ENCODE results near the gene ATG4D. TPM values are rescaled to one million over a fixed set of nuclear protein-coding genes. Genes with fewer than 3 reads are reported as not detected.

ATG4D gene
- 14.2 and 15.5 TPM in 2 replicates for total RNA-seq (2012; rRNA removed)

DNA sequence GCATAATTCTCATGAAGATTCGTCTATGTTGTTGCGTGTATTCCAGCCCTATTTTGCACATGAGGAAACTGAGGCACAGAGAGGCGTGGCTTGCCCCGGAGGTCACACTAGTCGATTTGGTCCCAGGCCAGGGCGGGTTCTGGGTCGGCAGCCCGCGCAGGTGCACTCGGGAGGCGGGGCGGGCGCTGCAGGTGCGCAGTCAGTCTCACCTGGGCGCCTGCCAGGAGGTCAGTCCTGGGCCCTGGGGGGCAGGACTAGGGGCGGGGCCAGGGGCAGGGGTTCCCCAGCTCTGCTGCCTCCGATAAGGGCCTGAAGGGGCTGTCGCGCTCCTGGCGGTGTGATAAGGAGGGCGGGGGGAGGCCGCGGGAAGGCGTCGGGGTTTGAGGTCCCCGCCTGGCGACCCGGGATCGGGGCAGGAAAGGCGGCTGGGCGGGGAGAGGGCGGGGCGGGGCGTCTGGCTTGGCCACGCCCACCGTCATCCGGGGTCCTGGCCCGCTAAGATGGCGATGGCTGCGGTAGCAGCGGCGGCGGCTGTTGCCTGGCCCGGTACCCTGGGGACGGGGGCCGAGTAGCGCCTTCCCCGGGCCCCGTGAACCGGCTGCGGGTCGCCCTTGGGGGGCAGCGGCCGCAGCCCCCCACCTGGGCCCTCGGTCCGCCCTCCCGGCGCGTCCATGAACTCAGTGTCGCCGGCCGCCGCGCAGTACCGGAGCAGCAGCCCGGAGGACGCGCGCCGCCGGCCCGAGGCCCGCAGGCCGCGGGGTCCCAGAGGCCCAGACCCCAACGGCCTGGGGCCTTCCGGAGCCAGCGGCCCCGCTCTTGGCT is at the start of gene ATG4D:
Gene ATG4D, plus strand, starts transcription at position 485 of the 822 bp plus-strand sequence. Its CDS starts 187 bp downstream, at position 672.
- peak within 1 kb of the TSS; percentile 98 for H3K4me2 ChIP-seq (ENCODE audit: low read length)
- H3K4me1 ChIP-seq (ENCODE audit: control insufficient read depth, insufficient read depth, low read length) = peaks cover 12% of the 10 kb centered on the region
- peak within 1 kb of the TSS; percentile 93 for H3K4me3 ChIP-seq (ENCODE audit: low read length)

DNA sequence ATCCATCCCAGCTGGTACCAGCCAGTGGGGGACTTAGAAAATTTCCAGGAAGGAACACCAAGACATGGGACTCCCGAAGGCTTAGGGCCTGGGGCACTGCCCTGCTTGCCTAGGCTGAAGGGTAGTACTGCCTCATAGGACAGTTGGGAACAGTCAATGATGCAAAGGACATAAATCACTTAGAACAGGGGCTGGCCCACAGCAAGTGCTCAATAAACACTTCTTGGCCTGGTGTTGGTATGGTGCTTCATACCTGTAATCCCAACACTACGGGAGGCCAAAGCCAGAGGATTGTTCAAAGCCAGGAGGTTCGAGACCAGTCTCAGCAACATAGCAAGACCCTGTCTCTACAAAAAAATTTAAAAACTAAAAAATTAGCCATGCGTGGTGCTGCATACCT is 46.3 kb upstream of the ATG4D start:
- no peak overlapping the region for H3K4me3 ChIP-seq (ENCODE audit: low read length)
- peaks cover 8% of the 10 kb centered on the region for H3K4me1 ChIP-seq (ENCODE audit: control insufficient read depth, insufficient read depth, low read length)
- H3K36me3 ChIP-seq (ENCODE audit: insufficient read depth, low read length) = peaks cover 40% of the 10 kb centered on the region
- H3K27me3 ChIP-seq (ENCODE audit: control insufficient read depth, insufficient read depth, low read length) = no peaks in the 10 kb centered on the region
- no peak overlapping the region for H3K4me2 ChIP-seq (ENCODE audit: low read length)
- no peaks in the 10 kb centered on the region for H3K9me3 ChIP-seq (replicated peaks; ENCODE audit: low read length)
- no peak overlapping the region for H3K9ac ChIP-seq (ENCODE audit: low read depth, low read length)

More for the DNA sequence above, at the start of gene ATG4D:
- Histone ChIP-seq H3K36me3 (ENCODE audit: insufficient read depth, low read length) (peaks cover 9% of the 10 kb centered on the region), H3K9me3 (replicated peaks; ENCODE audit: low read length) (no peaks in the 10 kb centered on the region), H3K9ac (ENCODE audit: low read depth, low read length) (peak within 1 kb of the TSS; percentile 98), H3K27me3 (ENCODE audit: control insufficient read depth, insufficient read depth, low read length) (peaks cover 3% of the 10 kb centered on the region)

DNA sequence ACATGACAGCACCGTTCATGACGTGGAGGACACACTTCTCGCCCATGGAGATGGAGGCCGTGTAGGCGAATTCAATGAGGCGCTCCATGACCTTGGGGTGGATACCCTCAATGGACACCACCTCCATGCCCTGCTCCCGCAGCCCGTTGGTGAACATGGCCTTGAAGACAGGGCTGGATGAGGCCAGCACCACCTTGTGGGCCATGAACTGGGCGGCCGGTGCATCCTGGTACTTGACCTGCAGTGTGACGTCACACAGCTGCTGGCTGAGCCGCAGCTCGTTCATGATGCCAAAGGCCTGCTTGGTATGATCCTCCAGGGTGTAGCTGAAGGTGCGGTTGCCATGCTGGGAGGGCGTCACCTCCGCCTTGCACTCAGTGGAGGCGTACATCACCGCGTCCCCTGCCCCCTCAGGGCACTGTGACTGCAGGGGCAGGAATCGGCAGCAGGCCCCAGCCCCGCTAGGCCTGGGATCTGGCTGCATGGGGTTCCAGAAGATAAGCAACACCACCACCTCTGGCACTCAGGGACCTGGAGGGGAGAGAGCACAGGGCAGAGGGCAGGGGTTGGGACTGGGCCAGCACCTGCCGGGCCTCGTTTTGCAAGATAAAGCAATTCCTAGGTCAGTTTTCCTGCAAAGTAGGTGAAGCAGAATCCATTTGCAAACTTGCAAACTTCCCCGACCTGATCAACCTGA is 44.0 kb upstream of the ATG4D start:
- H3K9me3 ChIP-seq (replicated peaks; ENCODE audit: low read length) = no peaks in the 10 kb centered on the region
- H3K36me3 ChIP-seq (ENCODE audit: insufficient read depth, low read length) = peaks cover 35% of the 10 kb centered on the region
- H3K4me3 ChIP-seq (ENCODE audit: low read length) = no peak overlapping the region
- no peak overlapping the region for H3K4me2 ChIP-seq (ENCODE audit: low read length)
- peaks cover 8% of the 10 kb centered on the region for H3K4me1 ChIP-seq (ENCODE audit: control insufficient read depth, insufficient read depth, low read length)
- no peak overlapping the region for H3K9ac ChIP-seq (ENCODE audit: low read depth, low read length)
- H3K27me3 ChIP-seq (ENCODE audit: control insufficient read depth, insufficient read depth, low read length) = no peaks in the 10 kb centered on the region

DNA sequence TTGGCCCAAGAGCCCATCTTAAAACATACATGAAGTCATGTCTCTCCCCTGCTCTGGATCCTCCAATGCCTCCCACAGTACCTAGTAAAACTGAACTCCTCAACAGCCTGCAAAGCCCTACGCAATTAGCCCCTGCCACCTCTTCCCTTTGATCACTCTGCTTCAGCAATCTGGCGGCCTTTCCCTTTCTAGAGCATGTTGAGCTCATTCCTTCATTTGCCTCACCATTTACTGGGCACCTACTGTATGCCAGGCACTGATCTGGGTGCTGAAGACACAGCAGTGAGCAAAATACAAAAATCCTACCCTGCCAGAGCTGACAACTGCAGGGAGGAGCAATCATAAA is 43.5 kb upstream of the ATG4D start:
- Histone ChIP-seq H3K9ac (ENCODE audit: low read depth, low read length) (no peak overlapping the region), H3K36me3 (ENCODE audit: insufficient read depth, low read length) (peaks cover 31% of the 10 kb centered on the region), H3K4me1 (ENCODE audit: control insufficient read depth, insufficient read depth, low read length) (peaks cover 8% of the 10 kb centered on the region)

DNA sequence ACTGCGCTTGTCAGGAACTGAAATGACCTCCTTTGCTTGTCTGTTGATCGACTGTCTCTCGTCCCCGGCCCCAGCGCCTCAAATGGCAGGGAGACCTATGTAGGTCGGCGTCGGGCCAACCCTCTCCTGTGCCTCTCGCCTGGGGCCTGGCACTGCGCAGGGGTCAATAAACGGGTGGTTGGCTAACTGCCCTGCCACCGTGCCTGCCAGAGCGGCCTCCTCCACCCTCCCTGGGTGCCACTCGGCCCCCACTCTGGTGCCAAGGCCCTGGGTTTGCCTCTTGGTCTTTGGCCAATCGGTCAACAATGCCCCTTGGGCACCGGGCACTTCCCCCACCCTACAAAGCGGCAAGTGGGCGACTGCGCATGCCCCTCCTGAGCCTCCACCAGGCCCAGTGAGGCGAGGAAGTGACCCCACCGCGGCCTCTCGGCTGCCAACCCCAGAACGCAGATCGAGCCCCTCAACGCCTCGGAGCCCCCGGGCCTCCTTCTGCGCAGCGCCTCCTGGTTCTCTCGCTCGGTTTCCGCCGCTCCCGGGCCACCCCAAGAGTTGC is 41.7 kb upstream of the ATG4D start:
- Histone ChIP-seq H3K27me3 (ENCODE audit: control insufficient read depth, insufficient read depth, low read length) (no peaks in the 10 kb centered on the region), H3K9ac (ENCODE audit: low read depth, low read length) (peak overlapping the region; percentile 99), H3K9me3 (replicated peaks; ENCODE audit: low read length) (no peaks in the 10 kb centered on the region), H3K36me3 (ENCODE audit: insufficient read depth, low read length) (peaks cover 23% of the 10 kb centered on the region), H3K4me2 (ENCODE audit: low read length) (peak overlapping the region; percentile 96), H3K4me1 (ENCODE audit: control insufficient read depth, insufficient read depth, low read length) (peaks cover 8% of the 10 kb centered on the region), H3K4me3 (ENCODE audit: low read length) (peak overlapping the region; percentile 88)

More for the DNA sequence above, 43.5 kb upstream of the ATG4D start:
- Histone ChIP-seq H3K4me2 (ENCODE audit: low read length) (no peak overlapping the region), H3K4me3 (ENCODE audit: low read length) (no peak overlapping the region), H3K9me3 (replicated peaks; ENCODE audit: low read length) (no peaks in the 10 kb centered on the region), H3K27me3 (ENCODE audit: control insufficient read depth, insufficient read depth, low read length) (no peaks in the 10 kb centered on the region)

DNA sequence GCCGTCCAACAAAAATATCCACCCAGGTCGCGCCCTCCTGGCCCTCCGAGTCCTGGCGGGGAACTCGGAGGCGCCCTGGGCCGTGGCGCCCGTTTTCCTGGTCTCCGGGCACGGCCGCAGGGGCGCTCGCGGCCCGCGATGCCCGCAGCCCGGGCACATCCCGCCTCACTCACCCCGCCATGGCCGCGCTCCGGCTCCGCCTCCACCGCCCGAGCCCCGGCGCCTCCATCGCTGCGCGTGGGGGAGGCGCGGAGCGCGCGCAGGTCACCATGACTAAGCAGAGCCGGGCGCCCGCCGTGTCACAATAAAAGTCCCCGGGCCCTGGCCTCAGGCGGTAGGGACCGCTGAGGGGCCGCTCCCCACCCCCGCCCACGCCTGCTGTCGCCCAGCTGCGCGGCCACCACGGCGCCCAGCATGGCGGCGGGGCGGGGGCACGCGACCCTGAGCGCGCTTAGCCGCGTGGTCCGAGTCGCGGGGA is 41.1 kb upstream of the ATG4D start:
- Histone ChIP-seq H3K4me3 (ENCODE audit: low read length) (peak overlapping the region; percentile 88), H3K9ac (ENCODE audit: low read depth, low read length) (peak overlapping the region; percentile 99), H3K36me3 (ENCODE audit: insufficient read depth, low read length) (peaks cover 18% of the 10 kb centered on the region), H3K4me1 (ENCODE audit: control insufficient read depth, insufficient read depth, low read length) (peaks cover 8% of the 10 kb centered on the region), H3K27me3 (ENCODE audit: control insufficient read depth, insufficient read depth, low read length) (no peaks in the 10 kb centered on the region), H3K9me3 (replicated peaks; ENCODE audit: low read length) (no peaks in the 10 kb centered on the region), H3K4me2 (ENCODE audit: low read length) (peak overlapping the region; percentile 96)

DNA sequence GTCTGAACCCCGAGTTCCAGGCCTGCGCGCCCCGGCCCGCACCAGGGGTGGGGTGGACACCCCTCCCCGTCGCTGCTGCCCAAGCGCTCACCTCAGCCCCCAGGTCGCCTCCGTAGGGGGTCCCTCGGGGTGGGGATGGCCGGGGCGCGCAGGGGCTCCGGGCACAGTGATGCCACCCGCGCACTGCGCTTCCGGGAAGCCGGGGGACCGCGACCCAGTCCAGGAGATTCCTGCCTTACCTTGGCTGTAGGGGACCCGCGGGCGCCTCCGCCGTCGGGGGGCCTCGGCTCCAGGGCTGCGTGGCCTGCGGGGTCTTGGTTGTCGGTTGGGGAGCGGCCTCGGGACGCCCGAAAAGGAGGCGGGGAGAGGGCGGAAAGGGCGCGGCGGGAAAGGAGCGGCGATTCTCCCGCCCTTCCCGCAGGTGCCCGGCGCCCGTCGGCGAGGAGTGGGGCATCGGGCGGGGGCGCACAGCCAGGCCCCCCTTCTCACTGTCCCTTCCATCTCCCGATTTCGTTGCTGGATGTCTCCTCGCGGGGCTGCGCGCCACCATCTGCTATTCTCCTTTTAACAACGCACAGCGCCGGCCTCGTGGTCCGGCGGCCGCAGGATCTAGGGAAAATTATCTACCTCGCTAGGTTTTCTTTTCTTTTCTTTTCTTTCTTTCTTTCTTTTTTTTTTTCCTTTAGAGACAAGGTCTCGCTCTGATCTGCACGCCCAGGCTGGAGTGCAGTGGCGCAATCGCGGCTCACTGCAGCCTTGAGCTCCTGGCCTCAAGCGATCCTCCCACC is 40.5 kb upstream of the ATG4D start, which contains the start of gene KEAP1:
Gene KEAP1, minus strand, starts transcription at position 355 of the 788 bp plus-strand sequence. CDS start 3,323 bp downstream, outside the sequence.
- H3K4me1 ChIP-seq (ENCODE audit: control insufficient read depth, insufficient read depth, low read length) = peaks cover 8% of the 10 kb centered on the region
- peaks cover 17% of the 10 kb centered on the region for H3K36me3 ChIP-seq (ENCODE audit: insufficient read depth, low read length)
- H3K27me3 ChIP-seq (ENCODE audit: control insufficient read depth, insufficient read depth, low read length) = no peaks in the 10 kb centered on the region
- peak within 1 kb of the TSS; percentile 96 for H3K4me2 ChIP-seq (ENCODE audit: low read length)
- no peaks in the 10 kb centered on the region for H3K9me3 ChIP-seq (replicated peaks; ENCODE audit: low read length)
- peak within 1 kb of the TSS; percentile 88 for H3K4me3 ChIP-seq (ENCODE audit: low read length)
- H3K9ac ChIP-seq (ENCODE audit: low read depth, low read length) = peak within 1 kb of the TSS; percentile 99

DNA sequence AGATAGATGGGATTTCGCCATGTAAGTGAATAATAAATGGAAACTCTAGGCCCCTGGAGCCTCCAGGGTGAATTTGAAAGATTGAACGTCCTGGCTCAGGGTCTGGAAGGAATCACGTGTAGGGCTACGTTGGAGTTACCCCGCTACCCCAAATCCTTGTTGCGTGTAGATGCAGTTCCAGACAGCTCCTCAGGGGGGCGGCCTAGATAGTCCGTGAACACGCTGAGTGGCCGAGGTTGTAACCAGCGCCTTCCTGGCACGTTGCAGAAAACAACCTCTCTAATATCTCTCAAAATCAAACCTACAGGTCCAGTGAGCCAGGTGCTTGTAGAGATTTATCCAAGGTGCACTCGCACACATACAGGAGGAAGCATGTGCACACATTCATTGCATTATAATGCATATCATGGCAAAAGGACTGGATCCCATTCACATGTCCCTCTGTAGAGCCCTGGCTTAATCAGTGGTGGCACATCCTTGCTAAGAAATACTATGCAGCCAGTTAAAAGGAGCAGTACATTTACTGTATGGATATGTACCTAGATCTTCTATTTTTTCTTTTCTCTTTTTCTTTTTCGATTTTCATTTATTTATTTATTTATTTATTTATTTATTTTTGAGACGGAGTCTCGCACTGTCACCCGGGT is 38.0 kb upstream of the ATG4D start:
- Histone ChIP-seq H3K27me3 (ENCODE audit: control insufficient read depth, insufficient read depth, low read length) (peaks cover 5% of the 10 kb centered on the region), H3K9me3 (replicated peaks; ENCODE audit: low read length) (no peaks in the 10 kb centered on the region), H3K4me2 (ENCODE audit: low read length) (no peak overlapping the region), H3K36me3 (ENCODE audit: insufficient read depth, low read length) (no peaks in the 10 kb centered on the region), H3K4me3 (ENCODE audit: low read length) (no peak overlapping the region), H3K4me1 (ENCODE audit: control insufficient read depth, insufficient read depth, low read length) (peaks cover 8% of the 10 kb centered on the region), H3K9ac (ENCODE audit: low read depth, low read length) (no peak overlapping the region)

DNA sequence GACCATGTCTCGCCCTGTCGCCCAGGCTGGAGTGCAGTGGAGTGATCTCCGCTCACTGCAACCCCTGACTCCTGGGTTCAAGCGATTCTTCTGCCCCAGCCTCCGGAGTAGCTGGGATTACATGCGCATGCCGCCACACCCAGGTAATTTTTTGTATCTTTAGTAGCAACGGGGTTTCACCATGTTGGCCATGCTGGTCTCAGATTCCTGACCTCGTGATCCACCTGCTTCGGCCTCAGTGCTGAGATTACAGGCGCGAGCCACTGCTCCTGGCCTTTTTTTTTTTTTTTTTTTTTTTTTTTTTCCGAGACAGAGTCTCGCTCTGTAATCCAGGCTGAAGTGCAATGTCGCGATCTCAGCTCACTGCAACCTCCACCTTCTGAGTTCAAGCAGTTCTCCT is 35.7 kb upstream of the ATG4D start:
- Histone ChIP-seq H3K4me2 (ENCODE audit: low read length) (no peak overlapping the region), H3K4me1 (ENCODE audit: control insufficient read depth, insufficient read depth, low read length) (no peaks in the 10 kb centered on the region), H3K36me3 (ENCODE audit: insufficient read depth, low read length) (no peaks in the 10 kb centered on the region), H3K9me3 (replicated peaks; ENCODE audit: low read length) (no peaks in the 10 kb centered on the region), H3K27me3 (ENCODE audit: control insufficient read depth, insufficient read depth, low read length) (peaks cover 14% of the 10 kb centered on the region), H3K9ac (ENCODE audit: low read depth, low read length) (no peak overlapping the region), H3K4me3 (ENCODE audit: low read length) (no peak overlapping the region)

DNA sequence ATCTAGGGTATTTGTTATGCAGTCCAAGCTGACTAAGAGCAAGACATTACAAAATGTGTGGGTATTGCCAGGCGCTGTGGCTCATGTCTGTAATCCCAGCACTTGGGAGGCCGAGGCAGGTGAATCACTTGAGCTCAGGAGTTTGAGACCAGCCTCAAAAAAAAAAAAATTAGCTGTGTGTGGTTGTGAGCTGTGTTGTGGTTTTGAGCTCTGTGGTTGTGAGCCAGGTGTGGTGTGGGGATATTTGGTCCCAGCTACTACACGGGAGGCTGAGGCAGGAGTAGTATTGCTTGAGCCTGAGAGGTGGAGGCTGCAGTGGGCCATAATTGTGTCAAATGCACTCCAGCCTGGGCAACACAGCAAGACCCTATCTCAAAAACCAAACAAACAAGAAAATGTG is 35.0 kb upstream of the ATG4D start:
- no peaks in the 10 kb centered on the region for H3K4me1 ChIP-seq (ENCODE audit: control insufficient read depth, insufficient read depth, low read length)
- no peak overlapping the region for H3K4me2 ChIP-seq (ENCODE audit: low read length)
- H3K27me3 ChIP-seq (ENCODE audit: control insufficient read depth, insufficient read depth, low read length) = peaks cover 20% of the 10 kb centered on the region
- H3K4me3 ChIP-seq (ENCODE audit: low read length) = no peak overlapping the region
- no peak overlapping the region for H3K9ac ChIP-seq (ENCODE audit: low read depth, low read length)
- H3K9me3 ChIP-seq (replicated peaks; ENCODE audit: low read length) = no peaks in the 10 kb centered on the region
- H3K36me3 ChIP-seq (ENCODE audit: insufficient read depth, low read length) = no peaks in the 10 kb centered on the region
